ENCODE results near the gene IFNL1. TPM values are rescaled to one million over a fixed set of nuclear protein-coding genes. Genes with fewer than 3 reads are reported as not detected.
"Not testable (repeated sequence)": the region's sequence is repeated elsewhere in the genome, so short reads cannot be mapped to it uniquely, and the experiment has no call there.

IFNL1 gene
- total RNA-seq, 1 donor = not detected

DNA sequence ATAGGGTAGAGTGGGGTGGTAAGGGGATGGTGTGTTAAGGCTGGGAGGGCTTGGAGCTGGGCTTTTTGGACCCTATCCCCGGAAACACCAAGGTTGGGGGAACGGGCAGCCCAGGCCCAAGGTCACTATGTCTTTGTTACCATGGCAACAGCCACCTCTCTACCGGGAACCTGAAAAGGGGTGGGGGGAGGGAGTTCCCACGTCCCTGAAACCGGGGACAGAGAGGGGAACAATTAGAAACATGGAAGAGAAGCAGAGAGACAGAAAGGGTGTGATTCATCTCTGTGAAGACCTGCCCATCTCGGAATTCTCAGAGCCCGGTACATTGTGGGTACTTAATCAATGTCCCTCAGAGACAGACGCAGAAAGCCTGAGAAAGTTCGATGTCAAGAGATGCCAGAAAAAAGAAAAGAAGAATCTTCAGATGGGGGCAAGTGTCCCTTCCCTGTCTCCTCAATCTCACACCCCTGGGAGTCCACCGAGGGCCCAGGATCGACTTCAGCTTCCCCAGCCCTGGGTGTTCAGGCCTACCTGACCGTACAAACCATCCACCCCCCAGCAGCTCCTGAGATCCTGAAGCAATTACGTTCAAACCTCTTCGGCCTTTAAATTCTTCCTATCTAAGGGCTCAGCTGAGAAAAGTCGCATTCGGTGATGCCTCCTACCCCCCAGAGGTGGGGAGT lies 31.3 kb downstream of the IFNL1 start:
- no peak overlapping the region for H3K4me3 ChIP-seq (ENCODE audit: low read length)
- H3K4me1 ChIP-seq (ENCODE audit: insufficient read depth, low read length) = peaks cover 44% of the 10 kb centered on the region
- H3K9me3 ChIP-seq (ENCODE audit: low read depth, low read length) = no peaks in the 10 kb centered on the region
- no peaks in the 10 kb centered on the region for H3K27me3 ChIP-seq (ENCODE audit: insufficient read depth, low read length)

DNA sequence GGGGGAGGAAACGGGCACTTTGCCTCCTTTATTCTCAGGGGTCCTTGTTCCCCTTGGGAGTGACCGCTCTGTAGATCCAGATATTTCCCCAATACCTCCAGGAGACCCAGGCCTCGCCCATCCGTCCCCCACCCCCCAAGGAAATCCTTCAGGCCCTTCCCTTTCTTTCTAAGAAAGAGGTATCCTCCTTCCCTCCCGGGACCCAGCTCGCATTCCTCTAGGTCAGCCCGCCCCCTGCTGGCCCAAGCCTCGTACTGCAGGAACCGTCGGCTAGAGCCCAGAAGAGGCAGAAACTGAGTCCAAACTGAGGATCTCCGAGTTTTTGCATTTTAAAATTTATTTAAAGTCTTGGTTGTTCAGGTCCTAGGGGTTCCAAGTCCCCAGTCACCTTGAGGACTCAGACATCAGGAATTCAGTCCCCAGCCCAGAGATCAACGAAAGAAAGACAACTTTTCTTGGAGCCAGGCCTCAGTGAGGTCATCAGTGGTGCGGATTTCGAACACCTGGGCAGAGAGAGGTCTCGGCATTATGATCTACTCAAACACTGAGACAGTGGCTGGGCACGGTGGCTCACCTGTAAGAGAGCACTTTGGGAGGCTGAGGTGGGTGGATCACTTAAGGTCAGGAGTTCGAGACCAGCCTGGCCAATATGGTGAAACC lies 32.0 kb downstream of the IFNL1 start:
- no peak overlapping the region for H3K4me3 ChIP-seq (ENCODE audit: low read length)
- H3K27me3 ChIP-seq (ENCODE audit: insufficient read depth, low read length) = no peaks in the 10 kb centered on the region
- H3K4me1 ChIP-seq (ENCODE audit: insufficient read depth, low read length) = peaks cover 51% of the 10 kb centered on the region

DNA sequence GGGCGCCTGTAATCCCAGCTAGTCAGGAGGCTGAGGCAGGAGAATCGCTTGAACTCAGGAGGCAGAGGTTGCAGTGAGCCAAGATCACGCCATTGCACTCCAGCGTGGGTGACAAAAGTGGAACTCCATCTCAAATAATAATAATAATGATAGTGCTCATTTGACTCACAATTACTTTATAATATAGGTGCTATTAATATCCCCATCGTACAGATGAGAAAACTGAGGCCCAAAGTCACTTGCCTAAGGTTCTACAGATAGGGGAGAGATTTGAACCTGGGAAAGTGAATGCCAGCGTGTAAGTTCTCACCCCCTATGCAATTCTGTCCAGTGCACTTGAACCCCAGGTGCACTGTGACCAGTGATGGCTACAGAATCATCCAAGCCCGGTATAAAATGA lies 33.7 kb downstream of the IFNL1 start:
- no peak overlapping the region for H3K4me3 ChIP-seq (ENCODE audit: low read length)
- peaks cover 69% of the 10 kb centered on the region for H3K4me1 ChIP-seq (ENCODE audit: insufficient read depth, low read length)
- H3K9me3 ChIP-seq (ENCODE audit: low read depth, low read length) = no peaks in the 10 kb centered on the region
- H3K27me3 ChIP-seq (ENCODE audit: insufficient read depth, low read length) = no peaks in the 10 kb centered on the region

More for the DNA sequence above, 32.0 kb downstream of the IFNL1 start:
- no peaks in the 10 kb centered on the region for H3K9me3 ChIP-seq (ENCODE audit: low read depth, low read length)

DNA sequence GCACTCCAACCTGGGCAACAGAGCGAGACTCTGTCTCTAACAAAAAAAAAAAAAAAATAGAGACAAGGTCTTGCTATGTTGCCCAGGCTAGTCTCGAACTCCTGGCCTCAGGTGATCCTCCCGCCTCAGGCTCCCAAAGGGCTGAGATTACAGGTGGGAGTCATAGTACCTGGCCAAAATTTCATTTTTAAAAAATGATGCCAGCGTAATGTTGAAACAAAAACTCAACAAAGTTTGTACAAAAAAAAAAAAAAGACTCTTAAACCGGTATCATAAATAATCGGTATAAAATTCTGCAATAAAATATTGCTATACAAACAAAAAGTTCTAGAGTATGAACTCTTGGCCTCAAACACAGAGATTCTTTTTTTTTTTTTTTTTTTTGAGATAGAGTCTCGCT lies 36.1 kb downstream of the IFNL1 start:
- Histone ChIP-seq H3K4me1 (ENCODE audit: insufficient read depth, low read length) (peaks cover 86% of the 10 kb centered on the region), H3K9me3 (ENCODE audit: low read depth, low read length) (no peaks in the 10 kb centered on the region), H3K27me3 (ENCODE audit: insufficient read depth, low read length) (no peaks in the 10 kb centered on the region), H3K4me3 (ENCODE audit: low read length) (no peak overlapping the region)

DNA sequence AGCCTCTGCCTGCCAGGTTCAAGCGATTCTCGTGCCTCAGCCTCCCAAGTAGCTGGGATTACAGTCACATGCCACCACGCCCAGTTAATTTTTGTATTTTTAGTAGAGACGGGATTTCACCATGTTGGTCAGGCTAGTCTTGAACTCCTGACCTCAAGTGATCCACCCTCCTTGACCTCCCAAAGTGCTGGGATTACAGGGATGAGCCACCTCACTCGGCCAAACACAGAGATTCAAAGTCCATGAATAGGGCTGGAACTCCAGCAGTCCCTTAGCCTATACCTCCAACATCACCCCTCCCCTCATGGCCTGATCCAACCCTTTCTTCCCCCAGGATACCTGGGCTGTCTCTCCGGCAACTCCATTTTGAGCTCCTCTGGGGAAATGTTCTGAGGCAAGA lies 36.5 kb downstream of the IFNL1 start:
- not testable (repeated sequence) for H3K27me3 ChIP-seq (ENCODE audit: insufficient read depth, low read length); H3K4me3 ChIP-seq (ENCODE audit: low read length); H3K9me3 ChIP-seq (ENCODE audit: low read depth, low read length)
- peaks cover 89% of the 10 kb centered on the region for H3K4me1 ChIP-seq (ENCODE audit: insufficient read depth, low read length)

DNA sequence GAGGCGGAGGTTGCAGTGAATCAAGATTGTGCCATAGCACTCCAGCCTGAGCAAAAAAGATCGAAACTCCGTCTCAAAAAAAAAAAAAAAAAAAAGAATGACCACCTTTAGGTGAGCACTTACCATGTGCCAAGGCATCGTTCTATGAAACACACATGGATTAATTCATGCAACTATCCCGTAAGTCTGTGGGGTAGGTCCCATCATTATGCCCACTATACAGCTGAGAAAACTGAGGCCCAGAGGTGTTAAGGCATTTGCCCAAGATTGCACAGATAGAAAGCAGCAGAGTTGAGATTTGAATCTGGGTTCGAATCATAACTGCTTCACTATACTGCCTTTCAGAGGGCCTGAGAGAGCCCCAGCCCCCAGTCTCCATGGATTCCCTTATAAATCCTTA lies 37.3 kb downstream of the IFNL1 start:
- Histone ChIP-seq H3K4me3 (ENCODE audit: low read length) (no peak overlapping the region), H3K4me1 (ENCODE audit: insufficient read depth, low read length) (peaks cover 88% of the 10 kb centered on the region), H3K9me3 (ENCODE audit: low read depth, low read length) (no peaks in the 10 kb centered on the region), H3K27me3 (ENCODE audit: insufficient read depth, low read length) (no peaks in the 10 kb centered on the region)

DNA sequence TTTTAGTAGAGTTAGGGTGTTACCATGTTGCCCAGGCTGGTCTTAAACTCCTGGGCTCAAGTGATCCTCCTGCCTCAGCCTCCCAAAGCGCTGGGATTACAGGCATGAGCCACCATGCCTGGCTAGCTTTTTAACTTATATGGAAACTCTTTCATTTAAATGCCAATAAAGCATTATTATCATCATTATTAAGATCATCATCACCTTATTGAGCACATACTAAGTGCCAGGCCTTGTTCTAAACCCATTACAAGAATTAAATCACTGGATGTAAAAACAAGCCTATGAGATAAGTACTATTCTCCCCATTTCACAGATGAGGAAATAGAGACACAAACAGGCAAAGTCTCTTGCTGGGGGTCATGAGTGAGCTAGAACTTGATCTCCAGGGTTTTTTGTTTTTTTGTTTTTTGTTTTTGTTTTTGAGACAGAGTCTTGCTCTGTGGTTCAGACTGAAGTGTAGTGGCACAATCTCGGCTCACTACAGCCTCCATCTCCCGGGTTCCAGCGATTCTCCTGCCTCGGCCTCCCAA lies 38.3 kb downstream of the IFNL1 start:
- Histone ChIP-seq H3K4me3 (ENCODE audit: low read length) (peak overlapping the region; percentile 97), H3K4me1 (ENCODE audit: insufficient read depth, low read length) (peaks cover 84% of the 10 kb centered on the region), H3K9me3 (ENCODE audit: low read depth, low read length) (no peaks in the 10 kb centered on the region), H3K27me3 (ENCODE audit: insufficient read depth, low read length) (no peaks in the 10 kb centered on the region)

DNA sequence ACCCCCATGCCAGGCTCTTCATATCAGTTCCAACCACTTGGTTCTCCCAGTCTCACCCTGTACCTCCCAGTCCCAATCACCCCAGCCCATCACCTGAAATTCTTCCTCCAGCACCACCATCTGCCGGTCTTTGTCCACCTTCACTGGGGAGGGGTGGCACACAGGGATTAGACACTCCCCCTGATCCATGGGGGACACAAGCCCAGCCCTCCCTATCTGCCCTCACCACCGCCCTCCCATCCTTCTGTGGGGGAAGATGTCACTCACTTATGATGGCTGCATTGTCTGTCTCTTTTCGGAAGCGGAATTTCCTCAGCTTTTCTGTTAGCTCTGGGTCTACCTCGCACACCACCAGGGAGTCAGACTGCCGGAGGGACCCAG lies 39.0 kb downstream of the IFNL1 start:
- Histone ChIP-seq H3K9me3 (ENCODE audit: low read depth, low read length) (no peaks in the 10 kb centered on the region), H3K27me3 (ENCODE audit: insufficient read depth, low read length) (no peaks in the 10 kb centered on the region), H3K4me3 (ENCODE audit: low read length) (peak overlapping the region; percentile 97), H3K4me1 (ENCODE audit: insufficient read depth, low read length) (peaks cover 84% of the 10 kb centered on the region)

DNA sequence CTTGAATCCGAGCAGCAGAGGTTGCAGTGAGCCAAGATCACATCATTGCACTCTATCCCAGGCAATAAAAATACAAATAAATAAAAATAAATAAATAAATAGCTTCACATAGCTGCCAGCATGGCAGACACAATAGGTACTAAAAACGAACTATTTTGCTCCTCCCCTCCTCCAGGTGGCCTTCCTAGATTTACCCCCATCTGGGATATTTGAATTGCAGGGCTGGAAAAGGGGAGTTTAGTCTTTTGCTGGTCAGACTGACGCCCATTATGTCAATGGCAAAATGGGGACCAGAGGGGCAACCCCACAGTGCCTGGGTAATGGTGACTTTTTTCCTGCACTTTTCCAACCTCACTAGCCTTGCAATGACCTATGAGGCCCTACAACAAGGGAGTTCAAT lies 40.3 kb downstream of the IFNL1 start:
- H3K9me3 ChIP-seq (ENCODE audit: low read depth, low read length) = no peaks in the 10 kb centered on the region
- no peaks in the 10 kb centered on the region for H3K27me3 ChIP-seq (ENCODE audit: insufficient read depth, low read length)
- peaks cover 84% of the 10 kb centered on the region for H3K4me1 ChIP-seq (ENCODE audit: insufficient read depth, low read length)
- no peak overlapping the region for H3K4me3 ChIP-seq (ENCODE audit: low read length)

DNA sequence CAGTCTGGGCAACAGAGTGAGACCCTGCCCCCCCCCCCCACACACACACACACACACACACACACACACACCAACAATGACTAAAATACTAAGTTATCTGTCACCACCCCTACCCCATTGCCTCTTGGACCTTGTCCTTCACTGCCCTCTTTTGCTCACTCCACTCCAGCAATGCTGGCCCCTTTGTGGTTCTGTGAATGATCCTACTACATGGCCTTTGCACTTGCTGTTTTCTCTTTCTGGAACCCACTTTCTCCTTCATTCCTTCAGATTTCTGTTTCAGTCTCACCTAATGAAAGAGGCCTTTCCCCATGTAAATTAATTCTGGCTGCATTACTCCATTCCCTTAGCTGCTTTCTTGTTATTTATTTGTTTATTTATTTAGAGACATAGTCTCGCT lies 43.5 kb downstream of the IFNL1 start:
- Histone ChIP-seq H3K4me1 (ENCODE audit: insufficient read depth, low read length) (peaks cover 72% of the 10 kb centered on the region), H3K4me3 (ENCODE audit: low read length) (no peak overlapping the region), H3K27me3 (ENCODE audit: insufficient read depth, low read length) (no peaks in the 10 kb centered on the region), H3K9me3 (ENCODE audit: low read depth, low read length) (no peaks in the 10 kb centered on the region)

DNA sequence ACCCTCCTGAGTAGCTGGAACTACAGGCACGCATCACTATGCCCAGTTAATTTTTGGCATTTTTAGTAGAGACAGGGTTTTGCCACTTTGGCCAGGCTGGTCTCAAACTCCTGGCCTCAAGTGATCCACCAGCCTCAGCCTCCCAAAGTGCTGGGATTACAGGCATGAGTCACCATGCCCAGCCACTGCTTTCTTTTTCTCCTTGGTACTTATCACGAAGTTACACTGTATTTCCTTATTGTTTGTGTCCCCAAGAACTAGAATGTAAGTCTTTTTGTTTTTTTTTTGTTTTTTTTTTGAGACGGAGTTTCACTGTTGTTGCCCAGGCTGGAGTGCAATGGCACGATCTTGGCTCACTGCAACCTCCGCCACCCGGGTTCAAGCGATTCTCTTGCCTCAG lies 43.9 kb downstream of the IFNL1 start:
- H3K27me3 ChIP-seq (ENCODE audit: insufficient read depth, low read length); H3K9me3 ChIP-seq (ENCODE audit: low read depth, low read length): not testable (repeated sequence)
- H3K4me1 ChIP-seq (ENCODE audit: insufficient read depth, low read length) = peaks cover 72% of the 10 kb centered on the region
- peak overlapping the region; percentile 86 for H3K4me3 ChIP-seq (ENCODE audit: low read length)

DNA sequence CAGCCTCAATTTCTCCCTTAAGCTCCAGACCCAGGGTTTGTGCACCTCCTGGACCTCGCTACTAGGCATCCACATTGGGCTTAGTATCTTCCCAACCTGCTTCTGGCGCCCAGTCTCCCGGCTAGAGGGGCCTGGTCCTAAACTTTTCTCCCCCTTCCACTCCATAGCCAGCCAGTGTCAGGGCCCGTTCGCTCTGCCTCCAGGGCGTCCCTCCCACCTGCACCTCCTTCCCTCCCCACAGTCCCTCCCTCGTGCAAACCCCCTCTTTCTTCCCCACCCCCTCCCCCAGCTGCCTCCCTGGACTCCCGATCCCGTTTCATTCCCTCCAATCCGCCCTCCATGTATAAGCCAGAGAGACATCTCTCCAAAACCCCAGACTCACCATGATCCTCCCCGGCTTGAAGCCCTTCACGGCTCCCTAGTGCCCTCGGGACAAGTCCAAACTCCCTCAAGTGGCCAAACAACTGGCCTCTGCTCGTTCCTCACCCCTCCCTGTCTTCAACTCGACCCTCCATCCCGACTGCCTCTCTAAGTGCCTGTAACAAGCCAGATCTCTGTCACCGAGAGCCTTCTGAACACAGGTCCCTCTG lies 45.0 kb downstream of the IFNL1 start:
- Histone ChIP-seq H3K4me1 (ENCODE audit: insufficient read depth, low read length) (peaks cover 70% of the 10 kb centered on the region), H3K4me3 (ENCODE audit: low read length) (peak overlapping the region; percentile 86), H3K9me3 (ENCODE audit: low read depth, low read length) (no peaks in the 10 kb centered on the region), H3K27me3 (ENCODE audit: insufficient read depth, low read length) (no peaks in the 10 kb centered on the region)

DNA sequence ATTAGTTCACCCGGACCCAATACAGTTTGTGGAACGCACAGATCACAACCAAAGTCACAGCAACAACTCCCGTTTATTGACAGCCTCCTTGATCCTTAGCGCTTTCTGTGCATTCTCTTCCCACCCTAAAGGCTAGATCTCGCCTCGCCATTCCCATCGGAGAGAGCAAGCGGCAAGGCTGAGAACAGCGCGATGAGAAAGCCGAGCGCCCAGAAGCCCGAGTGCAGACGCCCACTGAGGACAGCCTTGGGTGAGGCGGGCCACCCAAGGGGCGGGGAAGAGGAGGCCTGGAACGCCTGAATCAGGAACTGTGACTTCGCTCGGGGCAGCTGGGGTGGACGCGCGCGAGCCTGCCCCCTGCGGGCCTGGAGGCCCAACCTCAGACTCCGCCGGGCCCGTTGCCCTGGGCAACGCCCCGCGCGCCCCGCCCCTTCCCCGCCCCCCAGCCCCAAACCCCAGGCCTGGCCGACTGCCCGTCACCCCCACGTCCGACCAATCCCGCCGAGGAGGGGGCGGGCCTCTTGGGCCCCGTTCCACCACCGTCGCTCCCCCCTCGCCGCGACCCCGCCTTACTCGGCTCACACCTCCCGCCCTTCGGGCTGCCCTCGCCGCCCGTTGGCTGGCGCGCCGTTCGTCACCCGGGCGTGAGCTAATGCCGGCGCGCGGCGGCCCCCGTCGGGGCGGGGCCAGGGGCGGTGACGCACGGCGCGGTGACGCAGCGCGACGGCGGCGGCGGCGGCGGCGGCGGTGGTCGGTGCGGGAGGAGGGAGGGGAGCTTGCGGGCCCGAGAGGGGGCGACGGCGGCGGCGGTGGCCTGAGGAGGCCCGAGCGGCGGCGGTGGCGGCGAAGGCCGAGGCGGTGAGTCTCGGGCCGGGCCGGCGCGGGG lies 45.8 kb downstream of the IFNL1 start, which contains the start of gene SAMD4B:
SAMD4B (plus strand) TSS at position 703 of the 886 bp plus-strand sequence. CDS start 14,473 bp downstream, outside the sequence.
- H3K4me1 ChIP-seq (ENCODE audit: insufficient read depth, low read length) = peaks cover 62% of the 10 kb centered on the region
- H3K4me3 ChIP-seq (ENCODE audit: low read length) = peak within 1 kb of the TSS; percentile 86
- no peaks in the 10 kb centered on the region for H3K27me3 ChIP-seq (ENCODE audit: insufficient read depth, low read length)
- H3K9me3 ChIP-seq (ENCODE audit: low read depth, low read length) = no peaks in the 10 kb centered on the region

DNA sequence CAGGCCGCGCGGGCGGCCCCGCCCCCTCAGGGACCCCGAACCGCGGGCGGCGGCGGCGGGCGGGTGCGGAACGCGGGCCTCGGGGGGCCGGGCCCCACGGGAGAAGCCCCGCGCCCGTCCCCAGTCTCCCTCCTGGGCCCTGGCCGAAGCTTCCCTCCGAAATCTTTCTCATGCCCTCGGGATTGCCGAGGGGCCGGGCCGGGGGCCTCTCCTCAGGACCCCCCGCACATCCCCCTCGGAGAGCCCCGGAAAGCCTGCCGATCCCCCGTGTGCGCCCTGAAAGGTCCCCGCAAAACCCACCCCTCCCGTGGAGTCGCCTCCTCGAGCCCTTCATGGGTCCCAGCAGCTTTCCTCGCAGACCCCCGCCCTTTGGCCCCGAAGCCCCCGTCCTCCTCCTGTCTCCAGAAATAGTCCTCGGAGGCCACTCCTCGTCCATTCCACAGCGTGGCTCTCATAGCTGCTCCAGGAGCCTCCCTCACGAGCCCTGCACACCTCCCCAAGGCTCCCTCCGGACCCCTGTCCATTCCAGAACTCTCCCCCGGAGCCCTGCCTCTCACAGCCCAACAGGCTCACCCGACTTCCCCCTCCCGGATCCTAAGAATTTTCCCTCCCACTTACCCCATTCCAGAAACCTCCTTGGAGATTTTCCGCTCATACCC lies 46.6 kb downstream of the IFNL1 start:
- Histone ChIP-seq H3K9me3 (ENCODE audit: low read depth, low read length) (no peaks in the 10 kb centered on the region), H3K27me3 (ENCODE audit: insufficient read depth, low read length) (no peaks in the 10 kb centered on the region), H3K4me1 (ENCODE audit: insufficient read depth, low read length) (peaks cover 54% of the 10 kb centered on the region), H3K4me3 (ENCODE audit: low read length) (peak overlapping the region; percentile 58)
